Kidney epithelial cell (primary cell): ENCODE measurements around the gene ATXN10. TPM values are rescaled to one million over a fixed set of nuclear protein-coding genes. Genes with fewer than 3 reads are reported as not detected.

Source experiments
- DNase-seq: peaks from one replicate; pipeline ENCODE4 v3.0.0-alpha.2; 2010; ENCODE audit warnings: low read depth
- H3K27me3 ChIP-seq: 2 replicates; pipeline ENCODE4 v1.6.0; 2011; ENCODE audit warnings: low read length; ENCODE audit not compliant: control insufficient read depth, insufficient read depth
- H3K36me3 ChIP-seq: 2 replicates; pipeline ENCODE4 v1.5.1; 2011; ENCODE audit warnings: low read length; ENCODE audit not compliant: control insufficient read depth, insufficient read depth
- H3K4me3 ChIP-seq: 2 replicates; pipeline ENCODE4 v1.5.1; 2011; ENCODE audit warnings: low read depth, mild to moderate bottlenecking, control low read depth, low read length
- total RNA-seq: library from RNA; depleted of rRNA; stranded (reverse); fragments of >200 nt; gene quantifications from 2 replicates; pipeline ENCODE4 v1.2.3, GENCODE V29; 2015
- TF ChIP-seq, protein P1 (sequence below): IDR thresholded peaks from 2 replicates; pipeline ENCODE4 v1.5.1; 2011; ENCODE audit warnings: mild to moderate bottlenecking, moderate library complexity, low read length, control low read depth, inconsistent platforms; ENCODE audit not compliant: insufficient read depth, poor library complexity, severe bottlenecking

ATXN10 gene
- total RNA-seq, 1 donor from 2014 or later = 127 TPM

DNA sequence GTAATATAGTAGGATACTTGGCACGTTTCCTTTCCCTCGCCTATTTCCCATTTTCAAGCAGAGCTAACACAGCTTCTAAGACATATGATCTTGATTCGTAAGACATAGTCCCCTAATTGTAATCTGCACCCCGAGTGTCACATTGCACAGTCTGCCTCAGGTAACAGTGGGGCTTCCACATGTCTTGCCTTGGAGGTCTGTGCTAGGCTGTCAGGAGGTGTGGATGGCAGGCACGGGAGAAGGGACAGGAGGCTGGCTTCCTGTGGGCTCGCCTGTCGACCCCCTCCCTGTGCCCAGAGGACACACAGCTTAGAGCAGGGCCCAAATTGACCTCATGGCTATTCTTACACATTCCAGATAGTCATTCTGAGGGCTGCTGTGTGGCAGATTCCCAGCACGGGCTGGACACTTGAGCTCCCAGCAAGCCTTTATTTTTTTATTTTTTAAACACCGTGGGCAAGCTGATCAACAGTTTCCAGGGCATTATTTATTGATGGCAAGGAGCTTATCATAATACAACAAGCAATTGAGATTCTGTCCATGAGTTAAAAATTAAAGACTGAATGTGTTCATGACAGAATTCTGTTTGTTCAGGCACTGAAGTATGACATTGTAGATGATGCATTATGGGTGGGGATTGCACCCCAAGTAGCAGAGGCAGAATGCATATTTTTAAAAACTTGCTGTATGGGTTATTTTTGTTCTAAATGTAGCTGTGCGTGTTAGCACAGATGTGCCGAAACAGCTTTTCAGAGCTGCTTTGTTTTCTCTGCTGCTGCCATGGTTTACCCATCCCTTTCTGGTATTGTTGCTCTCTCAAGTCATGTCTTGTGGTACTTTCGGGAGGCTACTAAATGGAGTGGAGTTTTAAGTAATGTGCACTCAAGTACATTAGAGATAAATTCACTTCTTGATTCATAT lies 113.0 kb downstream of the ATXN10 start:
- TF ChIP-seq, protein P1, sequence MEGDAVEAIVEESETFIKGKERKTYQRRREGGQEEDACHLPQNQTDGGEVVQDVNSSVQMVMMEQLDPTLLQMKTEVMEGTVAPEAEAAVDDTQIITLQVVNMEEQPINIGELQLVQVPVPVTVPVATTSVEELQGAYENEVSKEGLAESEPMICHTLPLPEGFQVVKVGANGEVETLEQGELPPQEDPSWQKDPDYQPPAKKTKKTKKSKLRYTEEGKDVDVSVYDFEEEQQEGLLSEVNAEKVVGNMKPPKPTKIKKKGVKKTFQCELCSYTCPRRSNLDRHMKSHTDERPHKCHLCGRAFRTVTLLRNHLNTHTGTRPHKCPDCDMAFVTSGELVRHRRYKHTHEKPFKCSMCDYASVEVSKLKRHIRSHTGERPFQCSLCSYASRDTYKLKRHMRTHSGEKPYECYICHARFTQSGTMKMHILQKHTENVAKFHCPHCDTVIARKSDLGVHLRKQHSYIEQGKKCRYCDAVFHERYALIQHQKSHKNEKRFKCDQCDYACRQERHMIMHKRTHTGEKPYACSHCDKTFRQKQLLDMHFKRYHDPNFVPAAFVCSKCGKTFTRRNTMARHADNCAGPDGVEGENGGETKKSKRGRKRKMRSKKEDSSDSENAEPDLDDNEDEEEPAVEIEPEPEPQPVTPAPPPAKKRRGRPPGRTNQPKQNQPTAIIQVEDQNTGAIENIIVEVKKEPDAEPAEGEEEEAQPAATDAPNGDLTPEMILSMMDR = no peak
- H3K4me3 ChIP-seq = no peak overlapping the region
- no peaks in the 10 kb centered on the region for H3K27me3 ChIP-seq
- no peaks in the 10 kb centered on the region for H3K36me3 ChIP-seq
- peak; percentile 23 for DNase-seq

DNA sequence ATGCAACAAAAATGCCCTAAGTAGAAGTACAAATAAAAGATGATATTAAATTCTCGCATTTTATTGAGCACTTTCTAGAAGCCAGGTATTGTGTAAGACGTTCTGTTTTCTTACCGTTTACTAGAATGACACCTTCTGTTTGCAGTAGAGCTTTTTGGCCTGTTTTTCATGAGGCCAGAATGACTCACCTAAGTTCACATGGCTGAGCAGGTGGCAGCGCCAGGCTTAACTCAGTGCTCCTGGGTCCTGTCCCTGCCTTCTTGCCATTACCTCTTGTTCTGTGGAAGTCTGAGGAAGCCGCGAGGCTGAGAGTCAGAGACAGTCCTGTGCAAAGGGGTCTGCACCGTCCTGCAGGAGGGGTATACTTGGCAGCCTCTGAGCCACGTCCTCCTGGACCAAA lies 113.8 kb downstream of the ATXN10 start:
- H3K27me3 ChIP-seq = no peaks in the 10 kb centered on the region
- H3K36me3 ChIP-seq = no peaks in the 10 kb centered on the region
- DNase-seq = peak; percentile 65
- no peak overlapping the region for H3K4me3 ChIP-seq
- TF ChIP-seq, protein P1 = no peak

DNA sequence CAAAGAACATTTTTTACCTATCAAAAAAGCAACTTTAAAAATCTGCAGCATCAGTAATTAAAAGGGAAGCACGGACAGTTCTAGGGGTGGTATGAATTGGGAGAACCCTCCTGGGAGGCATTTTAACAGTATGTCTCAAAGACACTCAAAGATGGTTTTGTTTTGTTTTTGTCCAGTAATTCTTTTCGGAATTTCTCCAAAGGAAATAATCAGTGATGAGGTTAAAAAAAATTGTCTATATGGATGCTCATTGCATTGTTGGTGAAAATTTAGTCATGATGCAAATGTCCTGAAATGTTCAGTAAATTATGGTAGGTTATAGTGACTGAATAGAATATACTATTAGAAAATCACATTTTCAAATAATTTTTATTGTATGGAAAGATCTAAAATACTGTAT lies 115.1 kb downstream of the ATXN10 start:
- TF ChIP-seq, protein P1 = no peak
- DNase-seq = no peak
- H3K36me3 ChIP-seq = no peaks in the 10 kb centered on the region
- no peak overlapping the region for H3K4me3 ChIP-seq
- H3K27me3 ChIP-seq = no peaks in the 10 kb centered on the region

DNA sequence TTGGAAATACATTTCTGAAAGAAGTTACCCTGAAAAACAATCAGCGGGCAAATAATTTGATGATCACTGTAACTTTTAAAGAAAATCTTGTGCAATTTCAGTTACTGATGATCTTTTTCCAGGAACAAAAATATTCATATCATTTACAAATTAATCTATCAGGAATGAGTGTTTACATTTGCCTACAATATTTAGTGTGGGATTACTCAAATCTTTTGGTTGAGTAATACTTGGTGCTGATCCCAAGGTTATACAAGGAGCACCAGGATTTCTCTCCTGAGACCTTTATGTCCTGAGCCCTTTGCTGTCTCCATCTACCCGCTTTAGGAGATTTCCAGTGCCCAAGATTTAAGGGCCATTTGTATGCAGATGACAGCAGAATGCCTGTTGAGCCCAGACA lies 116.1 kb downstream of the ATXN10 start:
- H3K27me3 ChIP-seq = no peaks in the 10 kb centered on the region
- H3K36me3 ChIP-seq = no peaks in the 10 kb centered on the region
- TF ChIP-seq, protein P1 = no peak
- H3K4me3 ChIP-seq = no peak overlapping the region
- DNase-seq = no peak

DNA sequence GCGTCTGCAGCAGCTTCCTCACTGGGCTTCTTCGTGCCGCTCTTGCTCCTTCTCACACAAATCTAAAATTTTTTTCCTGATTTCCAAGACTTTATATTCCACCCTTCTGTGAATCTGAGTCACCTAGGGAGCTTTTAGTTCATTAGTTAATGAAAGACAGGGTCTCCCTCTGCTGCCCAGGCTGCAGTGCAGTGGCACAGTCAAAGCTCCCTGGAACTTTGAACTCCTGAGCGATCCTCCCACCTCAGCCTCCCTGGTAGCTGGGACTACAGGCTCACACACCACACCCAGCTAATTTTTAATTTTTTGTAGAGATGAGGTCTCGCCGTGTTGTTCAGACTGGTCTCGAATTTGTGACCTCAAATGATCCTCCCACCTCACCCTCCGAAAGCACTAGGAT lies 116.9 kb downstream of the ATXN10 start:
- Histone ChIP-seq H3K27me3 (no peaks in the 10 kb centered on the region), H3K4me3 (no peak overlapping the region), H3K36me3 (no peaks in the 10 kb centered on the region)
- TF ChIP-seq, protein P1 = no peak
- no peak for DNase-seq
